Activated T-cell treated with anti-CD3 and anti-CD28 coated beads for 48 hours (primary cell): Measurements from ENCODE around the gene MGAT5B.
"Not testable (repeated sequence)": the region's sequence is repeated elsewhere in the genome, so short reads cannot be mapped to it uniquely, and the experiment has no call there.

ENCODE experiments used
- DNase-seq: peaks from one replicate; pipeline ENCODE4 v3.0.0-alpha.2; 2020; ENCODE audit warnings: low read depth

Gene MGAT5B

GRCh38 chr17:76951375-76951905 lies 83.2 kb downstream of the MGAT5B start:
- DNase-seq: no peak

GRCh38 chr17:76952402-76952801 lies 84.2 kb downstream of the MGAT5B start:
- DNase-seq: no peak

GRCh38 chr17:76953066-76953465 lies 84.9 kb downstream of the MGAT5B start:
- DNase-seq: no peak

- DNase-seq: no peak
These were observed 85.7 kb downstream of the MGAT5B start for GRCh38 chr17:76953946-76954345.

- DNase-seq: no peak
These were observed 87.0 kb downstream of the MGAT5B start for GRCh38 chr17:76955191-76955590.

GRCh38 chr17:76956846-76957540 lies 88.8 kb downstream of the MGAT5B start:
- DNase-seq: no peak

GRCh38 chr17:76957678-76958464 lies 89.7 kb downstream of the MGAT5B start:
- no peak for DNase-seq

GRCh38 chr17:76958974-76959373 lies 90.8 kb downstream of the MGAT5B start:
- no peak for DNase-seq

GRCh38 chr17:76961869-76962268 lies 93.7 kb downstream of the MGAT5B start:
- no peak for DNase-seq

- DNase-seq: no peak
These were observed 94.7 kb downstream of the MGAT5B start for GRCh38 chr17:76962858-76963257.

GRCh38 chr17:76966016-76966415 lies 97.8 kb downstream of the MGAT5B start:
- no peak for DNase-seq

GRCh38 chr17:76966486-76967181 lies 98.4 kb downstream of the MGAT5B start:
- no peak for DNase-seq

- DNase-seq: no peak
These were observed 99.6 kb downstream of the MGAT5B start for GRCh38 chr17:76967762-76968161.

GRCh38 chr17:76968707-76969597 lies 100.7 kb downstream of the MGAT5B start:
- peak; percentile 27 for DNase-seq

GRCh38 chr17:76969598-76970172 lies 101.5 kb downstream of the MGAT5B start:
- no peak for DNase-seq

GRCh38 chr17:76970228-76970627 lies 102.0 kb downstream of the MGAT5B start:
- not testable (repeated sequence) for DNase-seq

GRCh38 chr17:76972046-76972641 lies 103.9 kb downstream of the MGAT5B start:
- no peak for DNase-seq

- no peak for DNase-seq
These were observed 104.8 kb downstream of the MGAT5B start for GRCh38 chr17:76973040-76973439.

GRCh38 chr17:76974721-76975120 lies 106.5 kb downstream of the MGAT5B start:
- no peak for DNase-seq

- not testable (repeated sequence) for DNase-seq
These were observed 109.8 kb downstream of the MGAT5B start for GRCh38 chr17:76978050-76978449.
